ENCODE measurements around the gene DNAJB13.
A peak's percentile ranks its signal among the peaks of the same experiment; 100 is the strongest.

The DNAJB13 gene

DNA sequence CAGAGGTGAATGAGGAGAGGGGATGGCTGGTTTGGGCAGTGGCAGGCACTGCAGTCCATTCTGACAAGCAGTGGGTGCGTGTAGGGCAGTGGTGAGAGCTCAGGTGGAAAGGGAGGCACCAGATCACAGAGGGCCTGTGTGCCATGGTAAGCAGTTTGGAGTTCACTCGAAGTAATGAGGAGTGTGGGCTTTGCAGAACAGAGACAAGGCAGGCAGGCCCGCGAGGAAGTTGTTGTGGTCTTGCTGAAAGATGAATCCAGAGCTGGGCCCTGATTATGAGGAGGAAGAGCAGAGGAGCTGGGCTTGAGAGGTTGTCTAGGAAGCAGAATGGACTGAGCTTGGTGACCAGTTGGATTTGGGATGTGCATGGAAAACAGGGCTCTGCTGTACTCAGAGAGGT is 1.6 kb upstream of the DNAJB13 start:
- TF ChIP-seq POU2F2 (IDR thresholded peaks at IDR 0.05; ENCODE audit: low read depth, low read length) (no peak), POLR2A (IDR thresholded peaks at IDR 0.05; ENCODE audit: low read depth, low read length) (no peak), PAX5 (IDR thresholded peaks at IDR 0.05; ENCODE audit: insufficient read depth, low read length, severe bottlenecking) (no peak), POLR2AphosphoS5 (IDR thresholded peaks at IDR 0.05; ENCODE audit: low read depth, low read length) (no peak), SPI1 (IDR thresholded peaks at IDR 0.05; ENCODE audit: low read depth, low read length) (no peak), TAF1 (IDR thresholded peaks at IDR 0.05; ENCODE audit: low read depth, low read length) (no peak)
- FAIRE-seq = no peak
- no peak for DNase-seq (ENCODE audit: insufficient read length, low spot score)

DNA sequence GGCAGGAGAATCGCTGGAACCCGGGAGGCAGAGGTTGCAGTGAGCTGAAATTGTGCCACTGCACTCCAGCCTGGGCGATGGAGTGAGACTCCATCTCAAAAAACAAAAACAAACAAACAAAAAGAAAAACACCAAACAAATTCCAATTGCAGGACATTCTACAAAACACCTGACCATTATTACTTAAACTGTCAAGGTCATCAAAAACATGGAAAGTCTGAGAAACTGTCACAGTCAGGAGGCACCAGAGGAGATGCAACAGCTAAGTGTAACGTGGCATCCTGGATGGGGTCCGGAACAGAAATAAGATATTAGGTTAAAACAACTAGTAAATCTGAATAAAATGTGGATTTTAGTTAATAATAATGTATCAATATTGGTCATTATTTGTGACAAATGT is 914 bp upstream of the DNAJB13 start:
- TF ChIP-seq POU2F2 (IDR thresholded peaks at IDR 0.05; ENCODE audit: low read depth, low read length) (no peak), POLR2A (IDR thresholded peaks at IDR 0.05; ENCODE audit: low read depth, low read length) (no peak), TAF1 (IDR thresholded peaks at IDR 0.05; ENCODE audit: low read depth, low read length) (no peak), SPI1 (IDR thresholded peaks at IDR 0.05; ENCODE audit: low read depth, low read length) (no peak), PAX5 (IDR thresholded peaks at IDR 0.05; ENCODE audit: insufficient read depth, low read length, severe bottlenecking) (no peak), POLR2AphosphoS5 (IDR thresholded peaks at IDR 0.05; ENCODE audit: low read depth, low read length) (no peak)
- FAIRE-seq = no peak

DNA sequence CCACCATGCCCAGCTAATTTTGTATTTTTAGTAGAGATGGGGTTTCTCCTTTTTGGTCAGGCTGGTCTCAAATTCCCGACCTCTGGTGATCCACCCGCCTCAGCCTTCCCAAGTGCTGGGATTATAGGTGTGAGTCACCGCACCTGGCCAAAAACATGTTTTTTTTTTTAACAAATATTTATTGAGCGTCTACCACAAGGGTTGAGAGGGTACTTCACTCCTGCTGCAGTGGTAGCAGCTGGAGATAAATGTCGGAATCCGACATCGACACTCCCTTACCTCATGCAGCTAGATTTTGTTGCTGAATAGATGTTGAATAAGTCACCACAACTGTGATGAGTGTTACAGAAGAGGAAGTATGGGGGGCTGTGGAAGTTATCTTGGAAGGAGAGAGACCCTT is 971 bp downstream of the DNAJB13 start:
- no peak for TF ChIP-seq POLR2A (IDR thresholded peaks at IDR 0.05; ENCODE audit: low read depth, low read length)
- no peak for TF ChIP-seq POLR2AphosphoS5 (IDR thresholded peaks at IDR 0.05; ENCODE audit: low read depth, low read length)
- no peak for TF ChIP-seq POU2F2 (IDR thresholded peaks at IDR 0.05; ENCODE audit: low read depth, low read length)
- no peak for TF ChIP-seq SPI1 (IDR thresholded peaks at IDR 0.05; ENCODE audit: low read depth, low read length)
- no peak for TF ChIP-seq TAF1 (IDR thresholded peaks at IDR 0.05; ENCODE audit: low read depth, low read length)
- TF ChIP-seq PAX5 (IDR thresholded peaks at IDR 0.05; ENCODE audit: insufficient read depth, low read length, severe bottlenecking) = no peak
- DNase-seq (ENCODE audit: insufficient read length, low spot score) (no peak), FAIRE-seq (no peak)

More for the DNA sequence above, 914 bp upstream of the DNAJB13 start:
- no peak for DNase-seq (ENCODE audit: insufficient read length, low spot score)

DNA sequence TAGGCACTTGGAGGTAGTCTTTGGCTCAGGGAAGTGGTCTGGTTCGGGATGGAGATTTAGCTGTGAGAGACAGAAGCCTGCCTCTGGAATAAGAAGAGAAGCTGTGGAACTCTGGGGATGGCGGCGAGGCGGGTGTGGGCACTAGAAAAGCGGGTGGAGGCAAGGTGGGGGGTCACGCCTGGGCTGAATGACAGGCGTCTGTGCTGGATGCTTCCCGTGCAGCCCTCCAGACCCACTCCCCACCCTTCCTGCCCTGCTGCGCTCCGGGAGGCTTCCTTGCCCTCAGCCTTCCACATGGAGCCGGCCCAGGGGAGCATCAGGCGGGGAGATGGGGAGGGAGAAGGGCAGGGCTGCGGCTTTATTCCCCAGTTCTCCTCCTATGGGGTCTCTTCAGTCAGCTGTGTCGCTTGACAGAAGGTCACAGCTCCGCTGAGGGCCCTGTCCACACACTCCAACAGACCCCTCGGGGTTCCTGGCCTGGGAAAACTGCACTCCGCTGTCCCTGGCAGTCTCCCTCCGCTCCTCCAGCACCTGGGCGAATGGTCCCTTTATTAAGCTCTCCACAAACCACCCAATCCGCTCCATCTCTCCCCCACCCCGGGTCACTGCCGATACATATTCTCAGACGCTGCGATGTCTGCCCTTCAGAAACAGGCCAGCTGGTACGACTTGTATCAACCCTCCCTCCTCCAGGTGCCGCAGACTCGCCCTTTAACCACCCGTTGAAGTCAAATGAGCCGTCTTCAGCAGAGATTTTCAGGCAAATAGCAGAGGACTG is 6.2 kb downstream of the DNAJB13 start:
- TF ChIP-seq POU2F2 (IDR thresholded peaks at IDR 0.05; ENCODE audit: low read depth, low read length) = no peak
- no peak for TF ChIP-seq SPI1 (IDR thresholded peaks at IDR 0.05; ENCODE audit: low read depth, low read length)
- no peak for TF ChIP-seq PAX5 (IDR thresholded peaks at IDR 0.05; ENCODE audit: insufficient read depth, low read length, severe bottlenecking)
- TF ChIP-seq TAF1 (IDR thresholded peaks at IDR 0.05; ENCODE audit: low read depth, low read length) = no peak
- no peak for TF ChIP-seq POLR2A (IDR thresholded peaks at IDR 0.05; ENCODE audit: low read depth, low read length)
- no peak for TF ChIP-seq POLR2AphosphoS5 (IDR thresholded peaks at IDR 0.05; ENCODE audit: low read depth, low read length)
- FAIRE-seq (peak; percentile 20), DNase-seq (ENCODE audit: insufficient read length, low spot score) (no peak)

DNA sequence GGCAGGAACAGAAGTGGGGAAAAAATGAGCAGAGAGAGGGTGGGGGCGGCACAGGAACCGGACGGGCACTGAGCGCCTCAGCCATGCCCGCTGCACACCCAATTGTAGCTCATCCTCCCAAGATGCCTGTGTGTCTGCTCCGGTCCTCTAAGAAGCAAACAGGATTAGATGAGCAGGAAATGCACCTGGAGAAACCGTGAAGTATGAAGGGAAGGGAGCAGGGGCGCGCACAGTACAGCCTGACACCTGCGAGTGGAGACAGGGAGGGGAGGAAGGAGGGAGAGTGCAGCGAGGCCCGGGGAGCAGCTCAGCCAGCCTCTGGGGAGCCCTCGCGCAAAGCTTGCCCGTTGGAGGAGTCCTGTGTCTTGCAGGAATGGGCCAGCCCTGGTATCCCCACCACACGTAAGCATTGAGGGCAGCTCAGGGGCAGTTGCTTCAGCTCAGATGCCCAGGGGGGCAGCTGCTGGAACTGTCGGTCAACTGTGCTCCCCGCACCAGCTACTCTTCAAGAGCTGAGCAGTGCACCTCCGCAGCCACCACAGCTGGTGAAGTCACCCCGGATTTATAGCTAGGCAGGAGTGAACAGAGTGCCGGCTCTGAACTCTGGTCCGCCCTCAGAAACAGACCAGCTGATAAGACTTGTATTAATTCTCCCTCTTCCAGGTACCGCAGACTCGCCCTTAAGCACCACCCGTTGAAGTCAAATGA is 7.0 kb downstream of the DNAJB13 start:
- DNase-seq (ENCODE audit: insufficient read length, low spot score) = no peak
- TF ChIP-seq POLR2A (IDR thresholded peaks at IDR 0.05; ENCODE audit: low read depth, low read length) (no peak), TAF1 (IDR thresholded peaks at IDR 0.05; ENCODE audit: low read depth, low read length) (no peak), SPI1 (IDR thresholded peaks at IDR 0.05; ENCODE audit: low read depth, low read length) (no peak), PAX5 (IDR thresholded peaks at IDR 0.05; ENCODE audit: insufficient read depth, low read length, severe bottlenecking) (no peak), POU2F2 (IDR thresholded peaks at IDR 0.05; ENCODE audit: low read depth, low read length) (no peak), POLR2AphosphoS5 (IDR thresholded peaks at IDR 0.05; ENCODE audit: low read depth, low read length) (no peak)
- FAIRE-seq = no peak

DNA sequence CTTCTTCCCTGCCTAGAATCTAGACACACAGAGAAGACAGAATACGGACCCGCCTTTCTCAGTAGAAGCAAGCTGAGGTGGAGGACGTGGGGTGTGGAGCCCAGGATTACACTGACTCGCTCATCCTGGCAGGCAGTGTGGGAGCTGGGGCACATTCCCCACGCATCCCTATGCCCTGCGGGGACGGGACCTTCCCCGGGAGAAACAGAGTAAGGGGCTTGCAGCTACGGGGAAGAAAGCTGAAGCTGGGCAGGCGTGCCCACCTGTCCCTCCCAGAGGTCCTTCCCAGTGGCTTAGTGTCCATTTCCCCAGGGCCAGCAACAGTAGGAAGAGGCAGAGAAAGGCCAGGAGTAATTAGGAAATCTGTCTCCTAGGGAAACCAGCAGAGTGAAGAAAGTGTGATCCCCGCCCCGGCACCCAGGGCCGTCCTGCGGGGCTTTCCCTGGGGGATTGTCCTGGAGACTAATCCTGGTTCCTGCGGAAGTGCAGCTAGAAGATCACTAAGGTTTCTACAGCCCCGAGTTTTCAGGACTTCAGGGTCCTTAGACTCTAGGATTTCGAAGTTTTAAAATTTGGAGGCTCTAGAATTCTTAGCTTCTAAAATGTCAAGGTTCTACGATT is 7.8 kb downstream of the DNAJB13 start:
- no peak for FAIRE-seq
- no peak for DNase-seq (ENCODE audit: insufficient read length, low spot score)
- TF ChIP-seq POLR2AphosphoS5 (IDR thresholded peaks at IDR 0.05; ENCODE audit: low read depth, low read length) (no peak), PAX5 (IDR thresholded peaks at IDR 0.05; ENCODE audit: insufficient read depth, low read length, severe bottlenecking) (no peak), TAF1 (IDR thresholded peaks at IDR 0.05; ENCODE audit: low read depth, low read length) (no peak), POU2F2 (IDR thresholded peaks at IDR 0.05; ENCODE audit: low read depth, low read length) (no peak), POLR2A (IDR thresholded peaks at IDR 0.05; ENCODE audit: low read depth, low read length) (no peak), SPI1 (IDR thresholded peaks at IDR 0.05; ENCODE audit: low read depth, low read length) (no peak)

DNA sequence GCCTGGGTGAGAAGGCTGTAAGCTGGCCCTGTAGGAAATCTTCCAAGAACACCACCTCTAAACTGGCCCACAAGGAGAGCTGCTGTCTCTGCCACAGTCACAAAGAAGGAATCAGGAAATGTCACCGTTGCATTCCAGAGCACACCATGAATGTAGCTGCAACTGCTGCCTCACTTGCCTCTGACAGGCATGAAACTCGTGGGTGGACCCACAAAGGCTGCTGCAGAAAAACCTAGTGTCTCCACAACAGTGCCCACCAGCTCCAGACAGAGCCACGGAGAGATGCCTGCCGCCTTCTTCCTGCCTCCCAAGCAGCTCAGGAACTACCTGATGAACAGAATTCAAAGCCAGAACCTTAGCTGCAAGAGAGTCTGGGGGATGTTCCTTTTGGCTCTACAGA is 10.5 kb downstream of the DNAJB13 start:
- FAIRE-seq = no peak
- DNase-seq (ENCODE audit: insufficient read length, low spot score) = no peak

DNA sequence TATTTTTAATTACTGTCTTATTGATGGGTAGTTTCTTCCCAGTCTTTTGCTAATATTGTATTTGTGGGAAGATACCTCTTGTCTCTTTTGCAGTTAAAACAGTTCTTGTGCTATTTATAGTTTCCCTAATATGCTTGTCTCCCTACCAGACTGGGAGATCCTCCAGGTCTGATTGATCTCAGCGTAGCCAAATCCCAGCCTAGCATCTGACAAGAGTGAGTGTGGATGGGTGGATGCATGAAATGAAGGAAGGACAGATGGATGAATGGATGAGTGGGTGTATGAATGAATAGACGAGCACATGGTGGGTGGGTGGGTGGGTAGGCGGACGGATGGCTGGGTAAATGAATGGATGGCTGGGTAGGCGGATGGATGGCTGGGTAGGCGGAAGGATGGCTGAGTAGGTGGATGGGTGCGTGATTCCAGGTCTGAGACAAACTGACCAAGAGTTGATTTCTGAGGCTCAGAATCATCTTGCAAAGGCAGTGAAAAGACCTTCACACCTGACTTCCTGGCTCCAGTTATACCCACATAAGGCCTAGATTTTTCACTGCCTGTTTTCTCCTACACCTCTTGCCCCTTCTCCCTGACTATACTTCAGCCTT is 11.4 kb downstream of the DNAJB13 start:
- TF ChIP-seq POLR2AphosphoS5 (IDR thresholded peaks at IDR 0.05; ENCODE audit: low read depth, low read length) (no peak), PAX5 (IDR thresholded peaks at IDR 0.05; ENCODE audit: insufficient read depth, low read length, severe bottlenecking) (no peak), POU2F2 (IDR thresholded peaks at IDR 0.05; ENCODE audit: low read depth, low read length) (no peak), POLR2A (IDR thresholded peaks at IDR 0.05; ENCODE audit: low read depth, low read length) (no peak), SPI1 (IDR thresholded peaks at IDR 0.05; ENCODE audit: low read depth, low read length) (no peak), TAF1 (IDR thresholded peaks at IDR 0.05; ENCODE audit: low read depth, low read length) (no peak)
- FAIRE-seq = no peak
- no peak for DNase-seq (ENCODE audit: insufficient read length, low spot score)

More for the DNA sequence above, 10.5 kb downstream of the DNAJB13 start:
- TF ChIP-seq POLR2AphosphoS5 (IDR thresholded peaks at IDR 0.05; ENCODE audit: low read depth, low read length) (no peak), PAX5 (IDR thresholded peaks at IDR 0.05; ENCODE audit: insufficient read depth, low read length, severe bottlenecking) (no peak), SPI1 (IDR thresholded peaks at IDR 0.05; ENCODE audit: low read depth, low read length) (no peak), POLR2A (IDR thresholded peaks at IDR 0.05; ENCODE audit: low read depth, low read length) (no peak), POU2F2 (IDR thresholded peaks at IDR 0.05; ENCODE audit: low read depth, low read length) (no peak), TAF1 (IDR thresholded peaks at IDR 0.05; ENCODE audit: low read depth, low read length) (no peak)

Measured in GM12891 (cell line).